Activated CD4-positive, alpha-beta memory T cell treated with anti-CD3 and anti-CD28 coated beads, Interleukin-2, amount 10 ng/mL, durations not matched to agents 7 days and 5 days (primary cell): Measurements from ENCODE around the gene SLC2A13. TPM values are rescaled to one million over a fixed set of nuclear protein-coding genes. Genes with fewer than 3 reads are reported as not detected.
"Not testable (repeated sequence)": the region's sequence is repeated elsewhere in the genome, so short reads cannot be mapped to it uniquely, and the experiment has no call there.

Experiments
- CTCF ChIA-PET: fragments of 350-600 bp; sonication (Branson Sonifier 250); formaldehyde crosslinking; loops from one replicate; lab custom pipeline; 2021; ENCODE audit warnings: antibody characterized with exemption, inconsistent platforms; lab: Charles Lee
- POLR2A ChIA-PET: fragments of 350-600 bp; sonication (Branson Sonifier 250); formaldehyde crosslinking; loops from one replicate; lab custom pipeline; 2021; ENCODE audit warnings: antibody characterized with exemption; lab: Charles Lee
- DNase-seq: peaks from one replicate; pipeline ENCODE4 v3.0.0-alpha.2; 2020
- H3K27ac Mint-ChIP-seq: one replicate; pipeline ENCODE4 v1.8.0; 2021; ENCODE audit warnings: mild to moderate bottlenecking, mixed read lengths
- H3K27me3 Mint-ChIP-seq: one replicate; pipeline ENCODE4 v1.8.0; 2021; ENCODE audit warnings: mixed read lengths
- H3K36me3 Mint-ChIP-seq: one replicate; pipeline ENCODE4 v1.8.0; 2021; ENCODE audit warnings: low read depth, mixed read lengths
- H3K4me1 Mint-ChIP-seq: one replicate; pipeline ENCODE4 v1.8.0; 2021; ENCODE audit warnings: mixed read lengths
- H3K4me3 Mint-ChIP-seq: one replicate; pipeline ENCODE4 v1.8.0; 2021; ENCODE audit warnings: mild to moderate bottlenecking, mixed read lengths
- H3K9me3 Mint-ChIP-seq: one replicate; pipeline ENCODE4 v1.8.0; 2021; ENCODE audit warnings: mixed read lengths
- total RNA-seq, 2 experiments: library from RNA; stranded (reverse); gene quantifications; one replicate each; pipeline ENCODE4 v1.2.3, GENCODE V29; 2021

SLC2A13 gene
- total RNA-seq, 2 experiments from 2014 or later: 3.2 to 3.4 TPM

- ChIA-PET CTCF (interaction anchor here (1.0 to 1.3 kb wide), 2 partner anchors 10 to 52 kb away, joined by 3 read pairs; no protein-coding TSS in a partner anchor), POLR2A (no interaction called here)
- Mint-ChIP-seq H3K4me3 (no peak overlapping the region), H3K27me3 (no peaks in the 10 kb centered on the region), H3K9me3 (no peaks in the 10 kb centered on the region), H3K4me1 (no peaks in the 10 kb centered on the region), H3K27ac (no peak overlapping the region), H3K36me3 (no peaks in the 10 kb centered on the region)
- DNase-seq: no peak
Observed at GRCh38 chr12:40054555-40055227, 51.2 kb downstream of the SLC2A13 start.

GRCh38 chr12:40049268-40049667, 56.6 kb downstream of the SLC2A13 start:
- Mint-ChIP-seq H3K36me3 (no peaks in the 10 kb centered on the region), H3K27me3 (no peaks in the 10 kb centered on the region), H3K27ac (no peak overlapping the region), H3K4me3 (no peak overlapping the region), H3K4me1 (no peaks in the 10 kb centered on the region), H3K9me3 (no peaks in the 10 kb centered on the region)
- CTCF ChIA-PET: no interaction called here
- no peak for DNase-seq
- POLR2A ChIA-PET: no interaction called here

GRCh38 chr12:40047002-40047401, 58.9 kb downstream of the SLC2A13 start:
- CTCF ChIA-PET, H3K4me1 Mint-ChIP-seq, H3K36me3 Mint-ChIP-seq, POLR2A ChIA-PET, H3K9me3 Mint-ChIP-seq, H3K27me3 Mint-ChIP-seq, DNase-seq, H3K4me3 Mint-ChIP-seq, H3K27ac Mint-ChIP-seq: not testable (repeated sequence)

- H3K4me3 Mint-ChIP-seq: no peak overlapping the region
- H3K27me3 Mint-ChIP-seq: no peaks in the 10 kb centered on the region
- H3K27ac Mint-ChIP-seq: no peak overlapping the region
- H3K4me1 Mint-ChIP-seq: no peaks in the 10 kb centered on the region
- CTCF ChIA-PET: no interaction called here
- H3K9me3 Mint-ChIP-seq: no peaks in the 10 kb centered on the region
- POLR2A ChIA-PET: no interaction called here
- no peak for DNase-seq
- H3K36me3 Mint-ChIP-seq: no peaks in the 10 kb centered on the region
Observed at GRCh38 chr12:40045656-40046055, 60.2 kb downstream of the SLC2A13 start.

GRCh38 chr12:40044396-40044795, 61.5 kb downstream of the SLC2A13 start:
- Mint-ChIP-seq H3K4me3 (no peak overlapping the region), H3K4me1 (no peaks in the 10 kb centered on the region), H3K27ac (no peak overlapping the region), H3K27me3 (no peaks in the 10 kb centered on the region), H3K9me3 (no peaks in the 10 kb centered on the region), H3K36me3 (no peaks in the 10 kb centered on the region)
- POLR2A ChIA-PET: no interaction called here
- no peak for DNase-seq
- CTCF ChIA-PET: no interaction called here

GRCh38 chr12:40039598-40039997, 66.3 kb downstream of the SLC2A13 start:
- Mint-ChIP-seq H3K27ac (no peak overlapping the region), H3K4me3 (no peak overlapping the region), H3K4me1 (no peaks in the 10 kb centered on the region), H3K36me3 (no peaks in the 10 kb centered on the region), H3K9me3 (no peaks in the 10 kb centered on the region), H3K27me3 (no peaks in the 10 kb centered on the region)
- DNase-seq: no peak
- ChIA-PET POLR2A (no interaction called here), CTCF (no interaction called here)

- DNase-seq: no peak
- H3K4me3 Mint-ChIP-seq: no peak overlapping the region
- no peaks in the 10 kb centered on the region for H3K36me3 Mint-ChIP-seq
- H3K27ac Mint-ChIP-seq: no peak overlapping the region
- H3K27me3 Mint-ChIP-seq: no peaks in the 10 kb centered on the region
- no peaks in the 10 kb centered on the region for H3K9me3 Mint-ChIP-seq
- ChIA-PET CTCF (interaction anchor here (0.9 to 1.1 kb wide), 2 partner anchors 76 to 721 kb away, joined by 3 read pairs; no protein-coding TSS in a partner anchor), POLR2A (no interaction called here)
- no peaks in the 10 kb centered on the region for H3K4me1 Mint-ChIP-seq
Observed at GRCh38 chr12:40038619-40039018, 67.3 kb downstream of the SLC2A13 start.

- no peak for DNase-seq
- POLR2A ChIA-PET: no interaction called here
- Mint-ChIP-seq H3K4me1 (no peaks in the 10 kb centered on the region), H3K36me3 (no peaks in the 10 kb centered on the region), H3K9me3 (no peaks in the 10 kb centered on the region), H3K27ac (no peak overlapping the region), H3K27me3 (no peaks in the 10 kb centered on the region), H3K4me3 (no peak overlapping the region)
- CTCF ChIA-PET: interaction anchor here (2.9 kb wide), 1 partner anchor 23 kb away, joined by 12 read pairs; no protein-coding TSS in a partner anchor
Observed at GRCh38 chr12:40034712-40035111, 71.2 kb downstream of the SLC2A13 start.

- Mint-ChIP-seq H3K9me3 (no peaks in the 10 kb centered on the region), H3K4me3 (no peak overlapping the region), H3K4me1 (no peaks in the 10 kb centered on the region), H3K36me3 (no peaks in the 10 kb centered on the region), H3K27me3 (no peaks in the 10 kb centered on the region), H3K27ac (no peak overlapping the region)
- POLR2A ChIA-PET: no interaction called here
- CTCF ChIA-PET: interaction anchor here (1.3 to 2.9 kb wide), 3 partner anchors 12 to 23 kb away, joined by 3 to 12 read pairs (median 5); no protein-coding TSS in a partner anchor
- DNase-seq: no peak
Observed at GRCh38 chr12:40034156-40034555, 71.7 kb downstream of the SLC2A13 start.

GRCh38 chr12:40033242-40033630, 72.6 kb downstream of the SLC2A13 start:
- ChIA-PET CTCF (interaction anchor here (1.3 to 2.9 kb wide), 3 partner anchors 11 to 22 kb away, joined by 3 to 12 read pairs (median 5); no protein-coding TSS in a partner anchor), POLR2A (no interaction called here)
- no peak overlapping the region for H3K4me3 Mint-ChIP-seq

GRCh38 chr12:40032433-40033241, 73.2 kb downstream of the SLC2A13 start:
- ChIA-PET POLR2A (no interaction called here), CTCF (interaction anchor here (0.6 to 2.9 kb wide), 4 partner anchors 10 to 1128 kb away, joined by 3 to 12 read pairs (median 4); no protein-coding TSS in a partner anchor)
- Mint-ChIP-seq H3K4me1 (no peaks in the 10 kb centered on the region), H3K4me3 (no peak overlapping the region), H3K36me3 (no peaks in the 10 kb centered on the region), H3K9me3 (no peaks in the 10 kb centered on the region), H3K27ac (no peak overlapping the region), H3K27me3 (no peaks in the 10 kb centered on the region)
- DNase-seq: no peak

More at GRCh38 chr12:40033242-40033630, 72.6 kb downstream of the SLC2A13 start:
- H3K9me3 Mint-ChIP-seq: no peaks in the 10 kb centered on the region
- DNase-seq: no peak
- H3K36me3 Mint-ChIP-seq: no peaks in the 10 kb centered on the region
- no peak overlapping the region for H3K27ac Mint-ChIP-seq
- no peaks in the 10 kb centered on the region for H3K4me1 Mint-ChIP-seq
- no peaks in the 10 kb centered on the region for H3K27me3 Mint-ChIP-seq

GRCh38 chr12:40031965-40032364, 73.9 kb downstream of the SLC2A13 start:
- no peak overlapping the region for H3K4me3 Mint-ChIP-seq
- CTCF ChIA-PET: interaction anchor here (0.6 to 2.9 kb wide), 2 partner anchors 21 to 1127 kb away, joined by 3 to 12 read pairs; no protein-coding TSS in a partner anchor
- H3K9me3 Mint-ChIP-seq: no peaks in the 10 kb centered on the region
- POLR2A ChIA-PET: no interaction called here
- no peaks in the 10 kb centered on the region for H3K27me3 Mint-ChIP-seq
- H3K4me1 Mint-ChIP-seq: no peaks in the 10 kb centered on the region
- no peaks in the 10 kb centered on the region for H3K36me3 Mint-ChIP-seq
- no peak overlapping the region for H3K27ac Mint-ChIP-seq
- no peak for DNase-seq

GRCh38 chr12:40030970-40031369, 74.9 kb downstream of the SLC2A13 start:
- DNase-seq, H3K27ac Mint-ChIP-seq, H3K36me3 Mint-ChIP-seq, H3K4me3 Mint-ChIP-seq, POLR2A ChIA-PET, H3K9me3 Mint-ChIP-seq, H3K27me3 Mint-ChIP-seq, H3K4me1 Mint-ChIP-seq: not testable (repeated sequence)
- CTCF ChIA-PET: interaction anchor here (1.3 kb wide), 1 partner anchor 20 kb away, joined by 4 read pairs; no protein-coding TSS in a partner anchor
